HEK293T (cell line): ENCODE data around the gene ARFIP1.

Experiments
- ARNT ChIP-seq: fragments of 450-650 bp; IDR thresholded peaks from 2 replicates; pipeline ENCODE4 v1.6.1; 2017; ENCODE audit warnings: mild to moderate bottlenecking
- BHLHE40 ChIP-seq: fragments of 450-650 bp; IDR thresholded peaks from 2 replicates; pipeline ENCODE4 v1.6.1; 2016; ENCODE audit warnings: mild to moderate bottlenecking, moderate library complexity, borderline replicate concordance
- FOXA1 ChIP-seq: fragments of 450-650 bp; IDR thresholded peaks from 2 replicates; pipeline ENCODE4 v1.6.1; 2016; ENCODE audit warnings: mild to moderate bottlenecking
- FOXM1 ChIP-seq: fragments of 450-650 bp; IDR thresholded peaks from 2 replicates; pipeline ENCODE4 v1.6.1; 2017; ENCODE audit warnings: mild to moderate bottlenecking, borderline replicate concordance
- HDGF ChIP-seq: fragments of 450-650 bp; IDR thresholded peaks from 2 replicates; pipeline ENCODE4 v1.6.1; 2017; ENCODE audit warnings: antibody characterized with exemption, borderline replicate concordance
- SUZ12 ChIP-seq: fragments of 450-650 bp; IDR thresholded peaks from 2 replicates; pipeline ENCODE4 v1.6.1; 2016; ENCODE audit warnings: mild to moderate bottlenecking

DNA sequence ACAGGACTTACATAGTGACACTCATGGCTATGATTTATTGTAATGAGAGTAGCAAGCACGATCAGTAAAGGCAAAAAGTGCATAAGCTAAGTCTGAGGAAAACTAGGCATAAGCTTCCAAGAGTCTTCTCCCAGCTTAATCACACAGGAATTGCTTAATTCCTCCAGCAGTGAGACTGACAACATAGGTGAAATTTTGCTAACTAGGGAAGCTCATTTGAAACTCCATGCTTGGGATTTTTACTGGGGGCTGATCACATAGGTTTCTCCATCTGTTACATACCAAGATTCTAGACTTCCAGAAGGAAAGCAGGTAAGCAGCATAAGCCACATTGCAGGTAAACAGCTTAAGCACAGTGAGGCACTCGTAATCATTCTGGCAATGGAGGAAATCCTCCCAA lies 84.6 kb downstream of the ARFIP1 start:
- no peak for TF ChIP-seq FOXA1
- TF ChIP-seq BHLHE40 = no peak
- TF ChIP-seq FOXM1 = no peak
- no peak for TF ChIP-seq SUZ12
- TF ChIP-seq HDGF = no peak
- no peak for TF ChIP-seq ARNT
